AG04449 (cell line): ENCODE results near the gene OSBPL3.

Source experiments
- CTCF ChIA-PET: fragments of 350-600 bp; formaldehyde crosslinking; extraction: SDS; loops from one replicate; lab custom pipeline; 2021; ENCODE audit warnings: antibody characterized with exemption; lab: Yijun Ruan, JAX
- POLR2A ChIA-PET: fragments of 400-600, 350-600 bp; formaldehyde crosslinking; extraction: SDS; loops from one replicate; lab custom pipeline; 2020; ENCODE audit warnings: antibody characterized with exemption, inconsistent platforms; lab: Yijun Ruan, JAX
- DNase-seq: peaks from one replicate; pipeline ENCODE4 v3.0.0-alpha.2; 2010; ENCODE audit warnings: low read depth, low spot score
- H3K4me3 ChIP-seq: 2 replicates; pipeline ENCODE4 v1.5.1; 2011; ENCODE audit warnings: low read depth, mild to moderate bottlenecking, control low read depth, low read length
- TF ChIP-seq, protein P1 (sequence below): IDR thresholded peaks from one replicate; pipeline ENCODE4 v1.5.1; 2011; ENCODE audit warnings: mild to moderate bottlenecking, moderate library complexity, low read length, control low read depth, inconsistent platforms; ENCODE audit not compliant: insufficient read depth; ENCODE audit errors: missing control alignments

Gene OSBPL3

DNA sequence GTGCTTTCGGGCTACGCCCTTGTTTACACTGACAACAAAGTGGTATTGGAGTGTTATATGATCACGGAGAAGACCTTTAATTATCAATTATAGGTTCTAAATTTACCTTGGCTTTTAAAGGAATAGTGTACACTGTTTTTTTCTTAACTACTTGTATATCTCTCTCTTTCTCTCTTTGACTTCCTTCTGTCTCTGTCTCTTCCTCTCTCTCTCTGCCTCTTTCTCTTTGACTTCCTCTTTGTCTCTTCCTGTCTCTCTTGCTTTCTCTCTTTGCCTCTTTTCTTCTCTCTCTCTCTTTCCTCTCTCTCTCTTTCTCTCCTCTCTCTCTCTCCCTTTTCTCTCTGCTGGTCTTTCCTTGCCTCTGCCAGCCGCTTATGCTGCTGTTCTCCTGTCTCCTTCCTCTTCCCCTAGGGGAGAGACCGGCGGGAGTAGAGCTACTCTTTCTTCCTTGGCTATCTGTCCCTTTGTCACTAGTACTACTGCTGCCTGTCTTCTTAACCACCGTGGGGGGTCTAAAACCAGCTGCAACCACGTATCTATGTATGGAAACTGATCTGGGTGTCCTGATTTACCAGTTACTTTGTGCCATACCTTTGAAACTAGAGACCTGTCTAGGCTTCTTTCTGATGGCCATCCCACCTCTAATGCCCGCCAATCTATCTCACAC is 185.9 kb downstream of the OSBPL3 start:
- TF ChIP-seq, protein P1, sequence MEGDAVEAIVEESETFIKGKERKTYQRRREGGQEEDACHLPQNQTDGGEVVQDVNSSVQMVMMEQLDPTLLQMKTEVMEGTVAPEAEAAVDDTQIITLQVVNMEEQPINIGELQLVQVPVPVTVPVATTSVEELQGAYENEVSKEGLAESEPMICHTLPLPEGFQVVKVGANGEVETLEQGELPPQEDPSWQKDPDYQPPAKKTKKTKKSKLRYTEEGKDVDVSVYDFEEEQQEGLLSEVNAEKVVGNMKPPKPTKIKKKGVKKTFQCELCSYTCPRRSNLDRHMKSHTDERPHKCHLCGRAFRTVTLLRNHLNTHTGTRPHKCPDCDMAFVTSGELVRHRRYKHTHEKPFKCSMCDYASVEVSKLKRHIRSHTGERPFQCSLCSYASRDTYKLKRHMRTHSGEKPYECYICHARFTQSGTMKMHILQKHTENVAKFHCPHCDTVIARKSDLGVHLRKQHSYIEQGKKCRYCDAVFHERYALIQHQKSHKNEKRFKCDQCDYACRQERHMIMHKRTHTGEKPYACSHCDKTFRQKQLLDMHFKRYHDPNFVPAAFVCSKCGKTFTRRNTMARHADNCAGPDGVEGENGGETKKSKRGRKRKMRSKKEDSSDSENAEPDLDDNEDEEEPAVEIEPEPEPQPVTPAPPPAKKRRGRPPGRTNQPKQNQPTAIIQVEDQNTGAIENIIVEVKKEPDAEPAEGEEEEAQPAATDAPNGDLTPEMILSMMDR, result no peak
- CTCF ChIA-PET, result interaction anchor here (1.1 kb wide), 1 partner anchor 18 kb away, joined by 4 read pairs; no protein-coding TSS in a partner anchor
- POLR2A ChIA-PET, result no interaction called here
- DNase-seq, result no peak
- H3K4me3 ChIP-seq, result no peak overlapping the region

DNA sequence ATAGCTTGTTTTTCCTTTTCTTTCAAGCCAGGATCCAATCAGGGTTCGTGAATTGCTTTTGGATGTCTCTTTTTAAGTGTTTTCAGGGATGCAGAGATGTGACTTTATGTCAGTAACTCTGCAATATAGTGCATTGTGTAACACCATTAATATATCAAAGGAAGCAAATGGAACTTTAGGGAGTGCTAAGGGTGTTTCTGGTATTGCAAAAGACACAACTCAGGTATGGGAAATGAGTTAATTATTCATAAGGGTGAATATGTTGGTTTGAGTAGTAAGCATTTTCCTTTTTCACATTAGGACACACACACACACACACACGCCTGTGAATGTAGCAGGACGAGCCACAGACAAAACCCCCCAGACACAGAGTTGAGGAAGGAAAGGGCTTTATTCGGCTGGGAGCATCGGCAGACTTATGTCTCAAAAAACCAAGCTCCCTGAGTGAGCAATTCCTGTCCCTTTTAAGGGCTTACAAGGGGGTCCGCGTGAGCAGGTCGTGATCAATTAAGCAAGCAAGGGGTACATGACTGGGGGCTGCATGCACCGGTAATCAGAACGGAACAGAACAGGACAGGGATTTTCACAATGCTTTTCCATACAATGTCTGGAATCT is 190.9 kb downstream of the OSBPL3 start:
- ChIA-PET POLR2A (no interaction called here), CTCF (interaction anchor here (1.2 to 2.5 kb wide), 3 partner anchors 14 to 310 kb away, joined by 3 to 7 read pairs (median 7); no protein-coding TSS in a partner anchor)
- H3K4me3 ChIP-seq, result no peak overlapping the region
- TF ChIP-seq, protein P1, result no peak
- no peak for DNase-seq

- TF ChIP-seq, protein P1, result peak; percentile 3
- no peak overlapping the region for H3K4me3 ChIP-seq
- POLR2A ChIA-PET, result no interaction called here
- CTCF ChIA-PET, result interaction anchor here (1.4 to 2.5 kb wide), 2 partner anchors 306 to 311 kb away, joined by 7 read pairs; no protein-coding TSS in a partner anchor
- no peak for DNase-seq
These were observed 191.9 kb downstream of the OSBPL3 start for GRCh38 chr7:24788075-24788474.

- ChIA-PET POLR2A (no interaction called here), CTCF (interaction anchor here (2.5 kb wide), 1 partner anchor 312 kb away, joined by 7 read pairs; no protein-coding TSS in a partner anchor)
- TF ChIP-seq, protein P1, result no peak
- peak; percentile 91 for DNase-seq
- no peak overlapping the region for H3K4me3 ChIP-seq
These were observed 193.0 kb downstream of the OSBPL3 start for GRCh38 chr7:24786941-24787340.

DNA sequence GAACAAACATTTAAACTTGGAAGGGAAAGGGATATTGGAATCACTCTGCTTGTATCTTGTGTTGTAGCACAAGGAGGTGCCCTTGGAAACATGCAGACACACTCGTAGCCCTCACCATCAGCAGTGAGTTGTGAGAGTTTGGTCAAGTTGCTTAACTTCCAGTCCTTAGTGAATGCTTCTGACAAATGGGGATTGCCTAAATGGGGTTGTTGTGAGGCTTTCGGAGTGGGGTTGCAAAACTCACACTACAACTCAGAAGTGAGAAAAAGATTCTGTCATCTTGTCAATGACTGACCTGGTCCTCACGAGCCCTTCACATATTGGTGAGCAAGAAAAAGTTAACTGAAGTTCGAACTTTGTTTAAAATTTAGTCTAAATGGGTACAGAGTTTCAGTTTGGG is 193.7 kb downstream of the OSBPL3 start:
- POLR2A ChIA-PET, result no interaction called here
- no peak overlapping the region for H3K4me3 ChIP-seq
- TF ChIP-seq, protein P1, result no peak
- DNase-seq, result no peak
- CTCF ChIA-PET, result no interaction called here

- no peak overlapping the region for H3K4me3 ChIP-seq
- TF ChIP-seq, protein P1, result no peak
- CTCF ChIA-PET, result no interaction called here
- no peak for DNase-seq
- POLR2A ChIA-PET, result no interaction called here
These were observed 195.7 kb downstream of the OSBPL3 start for GRCh38 chr7:24784277-24784676.
